HG02852 (cell line): ENCODE results near the gene CABLES2.
"Not testable (repeated sequence)": the region's sequence is repeated elsewhere in the genome, so short reads cannot be mapped to it uniquely, and the experiment has no call there.

Source experiments
- ATAC-seq: cut with Tn5 transposase; IDR thresholded peaks from one replicate; pipeline ENCODE4 v1.9.1; 2021; ENCODE audit warnings: mild to moderate bottlenecking, moderate library complexity; ENCODE audit not compliant: unreplicated experiment

CABLES2 gene

GRCh38 chr20:62373631-62374179 is 33.4 kb downstream of the CABLES2 start:
- not testable (repeated sequence) for ATAC-seq

GRCh38 chr20:62372042-62372993 is 34.8 kb downstream of the CABLES2 start:
- no peak for ATAC-seq

- ATAC-seq, result no peak
These were observed 35.5 kb downstream of the CABLES2 start for GRCh38 chr20:62371588-62372041.

GRCh38 chr20:62370807-62371587 is 36.1 kb downstream of the CABLES2 start:
- ATAC-seq, result no peak

GRCh38 chr20:62370115-62370806 is 36.8 kb downstream of the CABLES2 start:
- no peak for ATAC-seq

- no peak for ATAC-seq
These were observed 37.3 kb downstream of the CABLES2 start for GRCh38 chr20:62369815-62370114.

GRCh38 chr20:62368976-62369814 is 37.9 kb downstream of the CABLES2 start:
- no peak for ATAC-seq

- ATAC-seq, result no peak
These were observed 38.6 kb downstream of the CABLES2 start for GRCh38 chr20:62368392-62368975.

GRCh38 chr20:62367633-62368391 is 39.3 kb downstream of the CABLES2 start:
- ATAC-seq, result no peak

- no peak for ATAC-seq
These were observed 39.9 kb downstream of the CABLES2 start, which contains the start of gene LAMA5 for GRCh38 chr20:62367136-62367632. Gene LAMA5 (minus strand): TSS chr20:62367312. CDS start chr20:62367245, 67 bp downstream.

- ATAC-seq, result no peak
These were observed 40.5 kb downstream of the CABLES2 start for GRCh38 chr20:62366370-62367135.

- ATAC-seq, result no peak
These were observed 41.2 kb downstream of the CABLES2 start for GRCh38 chr20:62365814-62366369.

GRCh38 chr20:62364911-62365736 is 42.0 kb downstream of the CABLES2 start:
- ATAC-seq, result no peak

- ATAC-seq, result no peak
These were observed 42.9 kb downstream of the CABLES2 start for GRCh38 chr20:62363920-62364851.
